Uterus (tissue), 4 donors: ENCODE results near the gene ATP1A2. TPM values are rescaled to one million over a fixed set of nuclear protein-coding genes. Genes with fewer than 3 reads are reported as not detected.

Experiments
- DNase-seq, 2 donors: peaks; one replicate each; pipeline ENCODE4 v3.0.0-alpha.2; 2019 to 2020
- H3K27ac ChIP-seq, 2 donors: fragments of 200-600 bp; sonication (generic); 1 replicate in 1 of 2; 2 replicates in 1 of 2; pipeline ENCODE4 v1.5.1; 2016 to 2018
- H3K27me3 ChIP-seq, 2 donors: fragments of 200-600 bp; sonication (generic); one replicate each; pipeline ENCODE4 v1.5.1; 2018 to 2019; ENCODE audit warnings: control low read depth in 1 of 2
- H3K36me3 ChIP-seq, 2 donors: fragments of 200-600 bp; sonication (generic); one replicate each; pipeline ENCODE4 v1.5.1; 2019; ENCODE audit warnings: control low read depth in 1 of 2
- H3K4me1 ChIP-seq, 2 donors: fragments of 200-600 bp; sonication (generic); one replicate each; pipeline ENCODE4 v1.5.1; 2018 to 2019; ENCODE audit warnings: control low read depth in 1 of 2
- H3K4me3 ChIP-seq, 2 donors: fragments of 200-600 bp; sonication (generic); 1 replicate in 1 of 2; 2 replicates in 1 of 2; pipeline ENCODE4 v1.5.1; 2018 to 2019; ENCODE audit warnings: mild to moderate bottlenecking in 1 of 2
- H3K9me3 ChIP-seq, 2 donors: fragments of 200-600 bp; sonication (generic); one replicate each; pipeline ENCODE4 v1.5.1; 2019; ENCODE audit warnings: control low read depth in 1 of 2
- POLR2A ChIP-seq, 2 donors: fragments of 450-650 bp; IDR thresholded peaks; one replicate each; pipeline ENCODE4 v1.6.1; 2016; ENCODE audit warnings: antibody characterized with exemption in 2 of 2, mild to moderate bottlenecking in 1 of 2, moderate library complexity in 1 of 2
- intact Hi-C: fragments of 100-400 bp; cut with DNase I; formaldehyde crosslinking; loops from one replicate; pipeline ENCODE4 v1.15.1; 2023; ENCODE audit warnings: low total_unique reads
- total RNA-seq, 4 donors: library from RNA; depleted of rRNA in 3 of 4; stranded (reverse); fragments of >200 nt in 3 of 4; gene quantifications; one replicate each; pipeline versions ENCODE4 v1.1.0 to v1.2.4, GENCODE V29; 2014 to 2023
- TF ChIP-seq, protein P1 (sequence below), 4 experiments: fragments of 200-600 bp in 2 of 4; fragments of 450-650 bp in 2 of 4; sonication (generic) in 2 of 4; IDR thresholded peaks; one replicate each; pipeline ENCODE4 v1.5.1; 2016 to 2019; ENCODE audit warnings: antibody characterized with exemption in 4 of 4, mild to moderate bottlenecking in 2 of 4, moderate library complexity in 1 of 4
- donor health status: DM: yes; HTN: yes; CAD: no.

Gene ATP1A2
- total RNA-seq, 4 donors from 2014 or later: 1.2 to 36.8 (median 13.4) TPM

DNA sequence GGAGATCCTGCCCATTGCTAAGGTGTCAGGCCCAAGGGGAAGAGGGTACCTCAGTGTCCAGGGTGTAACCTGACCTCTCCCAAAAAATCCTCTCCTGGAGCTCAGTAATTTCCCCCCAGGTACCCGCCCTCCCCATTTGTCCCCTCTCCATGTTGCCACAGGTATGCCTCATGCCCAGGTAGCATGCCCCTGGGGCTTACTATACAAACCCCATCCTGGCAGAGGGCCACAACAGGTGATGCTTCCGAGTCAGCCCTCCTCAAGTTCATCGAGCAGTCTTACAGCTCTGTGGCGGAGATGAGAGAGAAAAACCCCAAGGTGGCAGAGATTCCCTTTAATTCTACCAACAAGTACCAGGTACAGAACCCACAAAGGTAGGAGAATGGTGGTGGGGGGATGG is 51.5 kb downstream of the ATP1A2 start:
- intact Hi-C loops: no loop called here
- no peaks in the 10 kb centered on the region for H3K9me3 ChIP-seq

DNA sequence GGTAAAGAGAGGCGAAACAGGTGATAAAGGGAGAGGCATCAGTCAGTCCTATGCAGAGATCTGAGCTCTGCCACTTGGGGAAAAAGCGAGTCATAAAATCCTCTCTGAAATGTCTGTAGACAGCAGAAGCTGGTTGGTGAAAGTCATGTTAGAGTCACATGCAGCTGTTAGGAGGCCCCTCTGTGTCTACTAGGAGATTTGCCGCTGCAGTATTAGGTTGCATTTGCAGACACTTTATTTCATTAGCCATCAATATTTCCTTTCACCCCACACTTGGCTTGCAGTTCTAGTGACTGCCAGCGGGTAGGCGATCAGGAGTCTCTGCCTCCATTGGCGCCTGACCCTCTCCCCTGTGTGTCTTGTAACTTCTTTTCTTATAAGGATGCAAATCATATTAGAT is 52.0 kb downstream of the ATP1A2 start:
- no peak overlapping the region for H3K27ac ChIP-seq
- no peaks in the 10 kb centered on the region for H3K4me1 ChIP-seq
- DNase-seq: no peak
- intact Hi-C loops: no loop called here
- H3K27me3 ChIP-seq: no peaks in the 10 kb centered on the region
- H3K36me3 ChIP-seq: no peaks in the 10 kb centered on the region
- no peak overlapping the region for H3K4me3 ChIP-seq
- H3K9me3 ChIP-seq: no peaks in the 10 kb centered on the region
- TF ChIP-seq, protein P1, sequence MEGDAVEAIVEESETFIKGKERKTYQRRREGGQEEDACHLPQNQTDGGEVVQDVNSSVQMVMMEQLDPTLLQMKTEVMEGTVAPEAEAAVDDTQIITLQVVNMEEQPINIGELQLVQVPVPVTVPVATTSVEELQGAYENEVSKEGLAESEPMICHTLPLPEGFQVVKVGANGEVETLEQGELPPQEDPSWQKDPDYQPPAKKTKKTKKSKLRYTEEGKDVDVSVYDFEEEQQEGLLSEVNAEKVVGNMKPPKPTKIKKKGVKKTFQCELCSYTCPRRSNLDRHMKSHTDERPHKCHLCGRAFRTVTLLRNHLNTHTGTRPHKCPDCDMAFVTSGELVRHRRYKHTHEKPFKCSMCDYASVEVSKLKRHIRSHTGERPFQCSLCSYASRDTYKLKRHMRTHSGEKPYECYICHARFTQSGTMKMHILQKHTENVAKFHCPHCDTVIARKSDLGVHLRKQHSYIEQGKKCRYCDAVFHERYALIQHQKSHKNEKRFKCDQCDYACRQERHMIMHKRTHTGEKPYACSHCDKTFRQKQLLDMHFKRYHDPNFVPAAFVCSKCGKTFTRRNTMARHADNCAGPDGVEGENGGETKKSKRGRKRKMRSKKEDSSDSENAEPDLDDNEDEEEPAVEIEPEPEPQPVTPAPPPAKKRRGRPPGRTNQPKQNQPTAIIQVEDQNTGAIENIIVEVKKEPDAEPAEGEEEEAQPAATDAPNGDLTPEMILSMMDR (IDR thresholded peaks at IDR 0.05): no peak
- TF ChIP-seq POLR2A (IDR thresholded peaks at IDR 0.05): no peak

More for the DNA sequence above, 51.5 kb downstream of the ATP1A2 start:
- H3K27ac ChIP-seq: no peak overlapping the region
- H3K27me3 ChIP-seq: no peaks in the 10 kb centered on the region
- no peak overlapping the region for H3K4me3 ChIP-seq
- DNase-seq: no peak
- TF ChIP-seq, protein P1 (IDR thresholded peaks at IDR 0.05): no peak
- no peak for TF ChIP-seq POLR2A (IDR thresholded peaks at IDR 0.05)
- no peaks in the 10 kb centered on the region for H3K36me3 ChIP-seq
- no peaks in the 10 kb centered on the region for H3K4me1 ChIP-seq

DNA sequence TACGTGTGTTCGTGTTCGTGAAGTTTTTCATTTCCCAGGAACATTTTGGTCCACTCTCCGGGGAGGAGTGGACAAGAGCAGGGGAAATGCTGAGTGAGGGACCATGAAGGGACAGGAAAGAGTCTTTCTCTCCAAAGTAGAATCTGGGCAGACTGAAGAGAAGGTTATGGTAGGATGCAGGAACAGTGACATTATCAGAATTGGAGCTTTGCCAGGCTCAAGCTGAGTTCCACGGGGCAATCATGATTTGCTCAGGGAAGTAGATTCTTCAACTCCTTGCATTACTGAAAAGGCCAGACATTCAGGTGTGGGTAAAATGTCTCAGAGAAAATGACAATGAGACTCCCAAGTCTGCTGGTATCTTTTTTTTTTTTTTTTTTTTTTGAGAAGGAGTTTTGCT is 52.5 kb downstream of the ATP1A2 start:
- DNase-seq: no peak
- TF ChIP-seq POLR2A (IDR thresholded peaks at IDR 0.05): no peak
- TF ChIP-seq, protein P1 (IDR thresholded peaks at IDR 0.05): no peak
- no peaks in the 10 kb centered on the region for H3K27me3 ChIP-seq
- H3K4me1 ChIP-seq: no peaks in the 10 kb centered on the region
- H3K27ac ChIP-seq: no peak overlapping the region
- no peak overlapping the region for H3K4me3 ChIP-seq
- no peaks in the 10 kb centered on the region for H3K36me3 ChIP-seq
- no peaks in the 10 kb centered on the region for H3K9me3 ChIP-seq
- intact Hi-C loops: no loop called here

DNA sequence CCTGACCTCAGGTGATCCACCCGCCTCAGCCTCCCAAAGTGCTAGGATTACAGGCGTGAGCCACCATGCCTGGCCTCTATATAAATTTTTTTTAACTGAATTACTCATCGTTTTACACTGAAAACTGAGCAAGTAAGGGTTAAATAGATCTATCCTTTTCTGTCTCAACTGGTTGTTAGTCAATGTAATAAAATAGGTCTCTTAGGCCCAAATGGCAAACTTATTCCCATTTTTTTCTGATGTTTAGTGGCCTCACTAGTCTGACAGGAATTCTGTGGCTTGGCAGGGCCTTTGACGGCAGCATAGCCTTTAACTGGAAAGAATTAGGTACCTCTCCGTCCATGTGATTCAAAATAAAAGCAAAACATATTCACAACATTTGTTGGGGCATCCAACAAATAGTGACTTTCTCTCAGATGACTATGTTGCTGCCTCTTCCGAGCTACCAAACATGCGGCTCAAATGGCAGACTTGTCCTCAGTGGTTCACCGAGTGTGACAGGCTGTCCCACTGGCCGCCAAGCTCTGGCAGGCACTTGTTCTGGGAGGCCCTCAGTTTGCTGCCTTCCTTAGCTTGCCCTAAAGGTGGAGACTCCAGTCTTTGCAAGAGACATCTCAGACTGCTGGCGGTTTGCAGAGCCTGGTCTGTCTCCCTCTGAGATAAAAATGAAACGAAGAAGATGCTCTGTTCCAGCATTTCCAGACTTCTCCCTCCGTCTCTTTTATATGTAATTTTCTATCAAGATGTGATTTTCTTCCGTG is 53.2 kb downstream of the ATP1A2 start:
- Histone ChIP-seq H3K27ac (no peak overlapping the region), H3K4me1 (no peaks in the 10 kb centered on the region), H3K4me3 (no peak overlapping the region), H3K36me3 (no peaks in the 10 kb centered on the region), H3K27me3 (no peaks in the 10 kb centered on the region), H3K9me3 (no peaks in the 10 kb centered on the region)
- TF ChIP-seq, protein P1 (IDR thresholded peaks at IDR 0.05): no peak
- no peak for TF ChIP-seq POLR2A (IDR thresholded peaks at IDR 0.05)
- intact Hi-C loops: no loop called here
- no peak for DNase-seq

DNA sequence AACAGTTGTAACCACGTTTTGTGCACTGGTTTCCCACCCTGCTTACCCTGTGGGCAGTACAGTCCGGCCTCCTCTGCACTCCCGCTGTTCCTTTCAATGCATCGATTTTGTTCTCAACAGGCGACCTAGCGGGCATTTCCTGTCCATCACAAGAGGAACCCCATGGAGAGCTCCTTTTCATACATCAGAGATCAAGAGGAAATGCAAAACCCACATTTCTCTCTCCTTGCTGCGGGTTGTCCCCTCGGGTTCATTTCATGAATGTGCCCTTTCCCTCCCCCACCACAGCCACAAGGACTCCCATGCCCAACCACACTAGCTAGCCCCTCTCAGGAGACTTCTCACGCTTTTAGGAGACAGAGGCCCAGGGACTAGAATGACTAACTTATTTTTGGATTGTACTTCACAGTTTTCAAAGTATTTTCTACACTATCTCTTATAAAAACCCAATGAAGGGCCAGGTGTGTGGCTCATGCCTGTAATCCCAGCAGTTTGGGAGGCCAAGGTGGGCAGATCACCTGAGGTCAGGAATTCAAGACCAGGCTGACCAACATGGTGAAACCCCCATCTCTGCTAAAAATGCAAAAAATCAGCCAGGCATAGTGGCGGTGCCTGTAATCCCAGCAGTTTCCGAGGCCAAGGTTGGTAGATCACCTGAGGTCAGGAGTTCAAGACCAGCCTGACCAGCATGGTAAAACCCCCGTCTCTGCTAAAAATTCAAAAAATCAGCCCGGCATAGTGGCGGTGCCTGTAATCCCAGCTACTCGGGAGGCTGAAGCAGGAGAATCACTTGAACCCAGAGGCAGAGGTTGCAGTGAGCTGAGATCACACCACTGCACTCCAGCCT is 54.2 kb downstream of the ATP1A2 start:
- Histone ChIP-seq H3K4me1 (no peaks in the 10 kb centered on the region), H3K4me3 (no peak overlapping the region), H3K27ac (no peak overlapping the region), H3K27me3 (no peaks in the 10 kb centered on the region), H3K36me3 (no peaks in the 10 kb centered on the region), H3K9me3 (no peaks in the 10 kb centered on the region)
- no peak for DNase-seq
- TF ChIP-seq POLR2A (IDR thresholded peaks at IDR 0.05): no peak
- TF ChIP-seq, protein P1 (IDR thresholded peaks at IDR 0.05): no peak
- intact Hi-C loops: no loop called here
